Nephron progenitor cell (in vitro differentiated cells): ENCODE measurements around the gene ATXN10.

ENCODE experiments used
- DNase-seq: peaks from one replicate; pipeline ENCODE4 v3.0.0; 2021
- H3K27ac Mint-ChIP-seq: 2 replicates; pipeline ENCODE4 v1.8.0; 2021; ENCODE audit warnings: mild to moderate bottlenecking, moderate library complexity, mixed read lengths
- H3K27me3 Mint-ChIP-seq: 2 replicates; pipeline ENCODE4 v1.8.0; 2021; ENCODE audit warnings: mild to moderate bottlenecking, low read depth, mixed read lengths; ENCODE audit not compliant: poor library complexity
- H3K36me3 Mint-ChIP-seq: 2 replicates; pipeline ENCODE4 v1.8.0; 2021; ENCODE audit warnings: low read depth, mixed read lengths
- H3K4me1 Mint-ChIP-seq: 2 replicates; pipeline ENCODE4 v1.8.0; 2021; ENCODE audit warnings: mixed read lengths
- H3K4me3 Mint-ChIP-seq: 2 replicates; pipeline ENCODE4 v1.8.0; 2021; ENCODE audit warnings: mild to moderate bottlenecking, moderate library complexity, mixed read lengths
- H3K9me3 Mint-ChIP-seq: 2 replicates; pipeline ENCODE4 v1.8.0; 2021; ENCODE audit warnings: mild to moderate bottlenecking, moderate library complexity, mixed read lengths
- CTCF ChIP-seq: fragments of 200-600 bp; sonication (generic); IDR thresholded peaks from 2 replicates; pipeline ENCODE4 v1.5.0; 2021; ENCODE audit warnings: antibody characterized with exemption

Gene ATXN10

DNA sequence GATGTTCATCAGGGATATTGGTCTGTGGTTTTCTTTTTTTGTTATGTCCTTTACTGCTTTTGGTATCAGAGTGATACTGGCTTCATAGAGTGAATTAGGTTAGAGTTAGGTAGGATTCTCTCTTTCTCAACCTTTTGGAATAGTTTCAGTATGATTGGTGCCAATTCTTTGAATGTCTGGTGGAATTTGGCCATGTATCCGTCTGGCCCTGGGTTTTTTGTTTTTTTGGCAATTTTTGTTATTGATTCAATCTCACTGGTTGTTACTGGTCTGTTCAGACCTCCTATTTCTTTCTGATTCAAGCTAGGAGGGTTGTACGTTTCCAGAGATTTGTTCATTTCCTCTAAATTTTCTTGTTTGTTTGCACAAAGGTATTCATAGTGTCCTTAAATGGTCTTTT, 54.4 kb downstream of the ATXN10 start:
- H3K36me3 Mint-ChIP-seq = peaks cover 71% of the 10 kb centered on the region
- no peak for TF ChIP-seq CTCF
- no peak overlapping the region for H3K27ac Mint-ChIP-seq
- H3K9me3 Mint-ChIP-seq = no peaks in the 10 kb centered on the region
- no peak for DNase-seq
- no peak overlapping the region for H3K4me3 Mint-ChIP-seq
- H3K27me3 Mint-ChIP-seq = no peaks in the 10 kb centered on the region
- peaks cover 1% of the 10 kb centered on the region for H3K4me1 Mint-ChIP-seq

DNA sequence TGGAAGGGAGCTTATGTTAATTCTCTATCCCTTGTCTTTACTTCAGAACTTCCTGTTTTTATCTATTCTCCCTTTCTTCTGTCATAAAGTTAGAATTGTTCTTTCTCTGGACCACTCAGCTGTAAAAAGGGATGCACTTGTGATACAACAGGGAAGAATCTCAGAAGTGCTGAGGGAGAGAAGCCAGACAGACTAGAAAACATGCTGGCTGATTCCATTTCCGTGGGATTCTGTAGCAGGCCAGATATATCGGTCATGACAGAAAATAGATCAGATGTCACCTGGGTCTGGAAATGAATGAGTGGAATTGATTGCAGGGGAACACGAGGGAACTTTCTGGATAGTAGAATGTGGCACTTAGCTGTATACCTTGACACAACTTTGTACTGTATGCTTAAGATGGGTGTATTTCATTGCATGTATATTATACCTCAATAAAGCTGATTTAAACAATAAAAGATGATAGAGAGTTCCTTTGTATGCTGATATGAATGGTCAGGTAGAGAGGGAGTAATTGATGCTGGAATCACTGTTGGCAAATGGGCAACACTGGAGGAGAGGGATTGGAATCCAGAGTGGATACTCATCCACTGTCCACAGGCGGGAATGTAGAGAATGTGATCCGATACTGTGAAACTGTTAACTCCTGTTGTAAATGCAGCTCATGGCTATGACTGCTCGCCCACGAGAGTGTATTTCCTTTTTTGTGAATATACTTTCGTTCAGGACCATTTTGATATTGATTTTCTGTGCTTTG, 59.6 kb downstream of the ATXN10 start:
- TF ChIP-seq CTCF = no peak
- Mint-ChIP-seq H3K4me1 (peaks cover 10% of the 10 kb centered on the region), H3K27me3 (no peaks in the 10 kb centered on the region), H3K4me3 (no peak overlapping the region), H3K9me3 (no peaks in the 10 kb centered on the region), H3K27ac (peak overlapping the region; percentile 39), H3K36me3 (peaks cover 50% of the 10 kb centered on the region)
- DNase-seq = no peak

DNA sequence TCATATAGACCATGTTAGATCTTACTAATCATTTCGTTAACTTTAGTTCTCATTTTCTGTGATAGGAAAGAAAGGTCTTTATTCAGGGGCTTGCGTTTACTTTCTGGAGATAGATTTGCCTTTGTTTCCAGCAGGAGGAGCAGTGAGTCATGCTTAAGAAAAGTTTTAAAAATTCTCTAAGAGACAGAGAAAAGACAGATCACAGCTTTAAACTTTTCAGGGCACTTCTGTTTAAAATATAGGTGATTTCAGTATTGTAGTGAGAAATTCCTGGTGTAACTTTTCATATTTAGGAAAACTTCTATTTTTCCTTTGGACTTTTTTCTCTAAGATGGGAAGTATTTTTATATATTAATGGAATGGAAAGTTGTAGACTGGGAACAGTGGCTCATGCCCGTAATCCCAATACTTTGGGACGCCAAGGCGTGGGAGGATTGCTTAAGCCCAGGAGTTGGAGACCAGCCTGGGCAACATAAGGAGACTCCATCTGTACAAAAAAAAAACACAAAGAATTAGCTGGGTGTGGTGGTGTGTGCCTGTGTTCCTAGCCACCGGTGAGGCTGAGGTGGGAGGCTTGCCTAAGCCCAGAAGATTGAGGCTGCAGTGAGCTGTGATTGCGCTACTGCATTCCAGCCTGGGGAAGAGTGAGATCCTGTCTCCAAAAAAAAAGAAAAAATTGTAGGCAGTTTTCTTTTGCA, 60.3 kb downstream of the ATXN10 start:
- peaks cover 50% of the 10 kb centered on the region for H3K36me3 Mint-ChIP-seq
- H3K4me3 Mint-ChIP-seq = no peak overlapping the region
- no peaks in the 10 kb centered on the region for H3K9me3 Mint-ChIP-seq
- no peak for DNase-seq
- H3K27ac Mint-ChIP-seq = peak overlapping the region; percentile 12
- H3K27me3 Mint-ChIP-seq = no peaks in the 10 kb centered on the region
- H3K4me1 Mint-ChIP-seq = peaks cover 10% of the 10 kb centered on the region
- peak; percentile 40 for TF ChIP-seq CTCF

GRCh38 chr22:45735273-45735672, 63.6 kb downstream of the ATXN10 start:
- H3K4me1 Mint-ChIP-seq = peaks cover 10% of the 10 kb centered on the region
- no peaks in the 10 kb centered on the region for H3K9me3 Mint-ChIP-seq
- no peak for TF ChIP-seq CTCF
- no peaks in the 10 kb centered on the region for H3K27me3 Mint-ChIP-seq
- no peak overlapping the region for H3K4me3 Mint-ChIP-seq
- H3K27ac Mint-ChIP-seq = no peak overlapping the region
- DNase-seq = no peak
- H3K36me3 Mint-ChIP-seq = peaks cover 64% of the 10 kb centered on the region

- H3K4me3 Mint-ChIP-seq = no peak overlapping the region
Observed at GRCh38 chr22:45738206-45738605, 66.6 kb downstream of the ATXN10 start.

More at GRCh38 chr22:45738206-45738605, 66.6 kb downstream of the ATXN10 start:
- TF ChIP-seq CTCF = no peak
- Mint-ChIP-seq H3K27me3 (no peaks in the 10 kb centered on the region), H3K36me3 (peaks cover 83% of the 10 kb centered on the region), H3K4me1 (peaks cover 16% of the 10 kb centered on the region), H3K27ac (no peak overlapping the region), H3K9me3 (peaks cover 3% of the 10 kb centered on the region)
- DNase-seq = no peak
